Epithelial cell of proximal tubule (primary cell): ENCODE results near the gene C1QTNF6. TPM values are rescaled to one million over a fixed set of nuclear protein-coding genes. Genes with fewer than 3 reads are reported as not detected.
A peak's percentile ranks its signal among the peaks of the same experiment; 100 is the strongest.
"Not testable (repeated sequence)": the region's sequence is repeated elsewhere in the genome, so short reads cannot be mapped to it uniquely, and the experiment has no call there.

ENCODE experiments used
- DNase-seq: peaks from one replicate; pipeline ENCODE4 v3.0.0-alpha.2; 2011; ENCODE audit warnings: low read depth
- H3K4me3 ChIP-seq: 2 replicates; pipeline ENCODE4 v1.5.1; 2011; ENCODE audit warnings: low read depth, mild to moderate bottlenecking, low read length
- total RNA-seq: library from RNA; depleted of rRNA; stranded (reverse); fragments of >200 nt; gene quantifications from 2 replicates; pipeline ENCODE4 v1.2.3, GENCODE V29; 2015
- TF ChIP-seq, protein P1 (sequence below): conservative IDR thresholded peaks from 2 replicates; pipeline ENCODE4 v1.5.1; 2012; ENCODE audit warnings: low read depth, mild to moderate bottlenecking, low read length

Gene C1QTNF6
- total RNA-seq = 2.1 and 7.1 TPM in 2 replicates

- no peak for DNase-seq
- H3K4me3 ChIP-seq = peak within 1 kb of the TSS; percentile 55
- TF ChIP-seq, protein P1, sequence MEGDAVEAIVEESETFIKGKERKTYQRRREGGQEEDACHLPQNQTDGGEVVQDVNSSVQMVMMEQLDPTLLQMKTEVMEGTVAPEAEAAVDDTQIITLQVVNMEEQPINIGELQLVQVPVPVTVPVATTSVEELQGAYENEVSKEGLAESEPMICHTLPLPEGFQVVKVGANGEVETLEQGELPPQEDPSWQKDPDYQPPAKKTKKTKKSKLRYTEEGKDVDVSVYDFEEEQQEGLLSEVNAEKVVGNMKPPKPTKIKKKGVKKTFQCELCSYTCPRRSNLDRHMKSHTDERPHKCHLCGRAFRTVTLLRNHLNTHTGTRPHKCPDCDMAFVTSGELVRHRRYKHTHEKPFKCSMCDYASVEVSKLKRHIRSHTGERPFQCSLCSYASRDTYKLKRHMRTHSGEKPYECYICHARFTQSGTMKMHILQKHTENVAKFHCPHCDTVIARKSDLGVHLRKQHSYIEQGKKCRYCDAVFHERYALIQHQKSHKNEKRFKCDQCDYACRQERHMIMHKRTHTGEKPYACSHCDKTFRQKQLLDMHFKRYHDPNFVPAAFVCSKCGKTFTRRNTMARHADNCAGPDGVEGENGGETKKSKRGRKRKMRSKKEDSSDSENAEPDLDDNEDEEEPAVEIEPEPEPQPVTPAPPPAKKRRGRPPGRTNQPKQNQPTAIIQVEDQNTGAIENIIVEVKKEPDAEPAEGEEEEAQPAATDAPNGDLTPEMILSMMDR = no peak
Measured at GRCh38 chr22:37187891-37188761, at the start of gene C1QTNF6. C1QTNF6 (minus strand) TSS chr22:37188247; CDS start chr22:37188213, 34 bp downstream.

GRCh38 chr22:37235897-37236607 is 48.0 kb upstream of the C1QTNF6 start:
- TF ChIP-seq, protein P1 = no peak
- no peak for DNase-seq
- H3K4me3 ChIP-seq = no peak overlapping the region

- TF ChIP-seq, protein P1 = no peak
- H3K4me3 ChIP-seq = no peak overlapping the region
- DNase-seq = no peak
Measured at GRCh38 chr22:37234736-37235711, 47.0 kb upstream of the C1QTNF6 start.

DNA sequence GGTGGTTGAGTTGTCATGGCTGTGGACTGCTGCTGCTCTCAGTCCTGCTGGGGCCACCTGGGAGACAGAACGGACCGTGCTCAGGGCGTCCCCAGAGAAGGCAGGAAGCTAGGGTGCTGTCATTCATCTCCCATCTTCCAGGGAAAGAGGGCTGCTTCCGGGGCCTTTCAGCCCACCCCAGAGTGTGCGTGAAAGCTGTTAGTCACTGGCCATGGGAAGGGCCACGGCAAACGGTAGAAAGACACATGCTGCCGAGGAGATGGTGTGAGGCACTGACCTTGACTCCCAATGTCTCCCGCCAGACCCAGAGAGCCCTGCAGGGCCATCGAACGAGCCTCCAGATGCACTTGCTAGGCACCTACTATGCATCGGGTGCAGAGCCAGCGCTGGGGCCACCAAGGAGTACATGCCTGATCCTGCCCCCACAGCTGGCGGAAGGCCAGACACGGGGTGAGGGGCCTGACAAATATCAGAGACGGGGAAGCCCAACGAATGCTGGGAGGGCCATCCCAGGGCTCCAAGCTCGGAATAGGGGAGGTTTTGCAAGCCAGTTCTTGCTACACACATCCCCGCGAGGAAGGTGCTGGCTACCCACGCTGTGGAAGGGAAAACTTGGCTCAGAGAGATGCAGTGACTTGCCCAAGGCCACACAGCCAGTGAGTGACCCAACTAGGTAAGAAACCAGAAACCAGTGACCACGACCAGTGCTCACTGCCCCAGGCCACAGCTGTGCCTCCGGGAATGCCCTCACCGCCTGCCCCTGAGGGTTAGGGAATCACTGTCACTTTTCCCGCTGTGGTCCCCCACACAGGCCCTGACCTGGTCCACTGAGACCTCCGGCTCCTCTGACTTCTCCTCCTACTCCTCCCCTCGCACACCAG is 45.9 kb upstream of the C1QTNF6 start:
- TF ChIP-seq, protein P1 = no peak
- DNase-seq = no peak
- no peak overlapping the region for H3K4me3 ChIP-seq

GRCh38 chr22:37233371-37233750 is 45.3 kb upstream of the C1QTNF6 start:
- not testable (repeated sequence) for DNase-seq, H3K4me3 ChIP-seq

- H3K4me3 ChIP-seq = no peak overlapping the region
- DNase-seq = no peak
- TF ChIP-seq, protein P1 = no peak
Measured at GRCh38 chr22:37232140-37232998, 44.3 kb upstream of the C1QTNF6 start.
